HepG2 (cell line): ENCODE measurements around the gene TUBA4B. TPM values are rescaled to one million over a fixed set of nuclear protein-coding genes. Genes with fewer than 3 reads are reported as not detected.
A peak's percentile ranks its signal among the peaks of the same experiment; 100 is the strongest.

Experiments used
- CBX5 ChIP-seq: sonication (generic); formaldehyde crosslinking; IDR thresholded peaks from 2 replicates; pipeline ENCODE4 v1.4.0; 2020; ENCODE audit warnings: missing genetic modification reagents, borderline replicate concordance
- CHD4 ChIP-seq: fragments of 200-600 bp; sonication (generic); IDR thresholded peaks from 2 replicates; pipeline ENCODE4 v1.7.0; 2017; ENCODE audit warnings: mild to moderate bottlenecking, low read length, borderline replicate concordance
- DNMT3B ChIP-seq: conservative IDR thresholded peaks from 2 replicates; pipeline ENCODE4 v1.6.1; 2016; ENCODE audit warnings: missing biosample characterization, control low read depth
- FOSL2 ChIP-seq: sonication (generic); formaldehyde crosslinking; IDR thresholded peaks from 2 replicates; pipeline ENCODE4 v1.4.0; 2020; ENCODE audit warnings: missing genetic modification reagents
- MAX ChIP-seq: IDR thresholded peaks from 2 replicates; pipeline ENCODE4 v1.6.1; 2012; ENCODE audit warnings: inconsistent platforms
- MTF2 ChIP-seq: sonication (generic); formaldehyde crosslinking; IDR thresholded peaks from 2 replicates; pipeline ENCODE4 v1.5.0; 2020; ENCODE audit warnings: missing genetic modification reagents, borderline replicate concordance
- MZF1 ChIP-seq: sonication (generic); formaldehyde crosslinking; IDR thresholded peaks from 2 replicates; pipeline ENCODE4 v1.8.1; 2023; ENCODE audit warnings: mild to moderate bottlenecking, missing genetic modification reagents, borderline replicate concordance
- NFYB ChIP-seq: sonication (generic); formaldehyde crosslinking; IDR thresholded peaks from 2 replicates; pipeline ENCODE4 v1.4.0; 2020; ENCODE audit warnings: missing genetic modification reagents
- NFYC ChIP-seq: IDR thresholded peaks from 2 replicates; pipeline ENCODE4 v1.6.1; 2016; ENCODE audit warnings: missing genetic modification reagents, missing compliant biosample characterization
- PREB ChIP-seq: sonication (generic); formaldehyde crosslinking; IDR thresholded peaks from 2 replicates; pipeline ENCODE4 v1.4.0; 2020; ENCODE audit warnings: missing genetic modification reagents
- RFXANK ChIP-seq: IDR thresholded peaks from 2 replicates; pipeline ENCODE4 v1.6.1; 2016
- SCMH1 ChIP-seq: sonication (generic); formaldehyde crosslinking; IDR thresholded peaks from 2 replicates; pipeline ENCODE4 v1.9.0; 2021; ENCODE audit warnings: missing genetic modification reagents, mild to moderate bottlenecking, borderline replicate concordance
- SP5 ChIP-seq: IDR thresholded peaks from 2 replicates; pipeline ENCODE4 v1.6.1; 2016; ENCODE audit warnings: low read depth, borderline replicate concordance
- SPEN ChIP-seq: sonication (generic); formaldehyde crosslinking; IDR thresholded peaks from 2 replicates; pipeline ENCODE4 v1.5.1; 2020; ENCODE audit warnings: low read depth, mild to moderate bottlenecking, missing genetic modification reagents
- YEATS4 ChIP-seq: sonication (generic); formaldehyde crosslinking; IDR thresholded peaks from 2 replicates; pipeline ENCODE4 v1.4.0; 2020; ENCODE audit warnings: missing genetic modification reagents, borderline replicate concordance
- ZNF576 ChIP-seq: sonication (generic); formaldehyde crosslinking; IDR thresholded peaks from 2 replicates; pipeline ENCODE4 v1.4.0; 2020; ENCODE audit warnings: mild to moderate bottlenecking, missing genetic modification reagents
- ZNF609 ChIP-seq: sonication (generic); formaldehyde crosslinking; IDR thresholded peaks from 2 replicates; pipeline ENCODE4 v1.4.0; 2020; ENCODE audit warnings: mild to moderate bottlenecking, missing genetic modification reagents, borderline replicate concordance
- ZNF629 ChIP-seq: sonication (generic); formaldehyde crosslinking; conservative IDR thresholded peaks from 2 replicates; pipeline ENCODE4 v1.5.0; 2020; ENCODE audit warnings: missing genetic modification reagents
- polyA plus RNA-seq, 8 experiments: library from polyadenylated mRNA; depleted of rRNA in 3 of 8; stranded (reverse) in 7 of 8; unstranded in 1 of 8; fragments of >200 nt; fragmentation: Illumina TruSeq in 4 of 8; extraction: Trizol in 4 of 8; gene quantifications; 2 replicates each; pipeline versions ENCODE4 v1.2.1 to v1.2.3, GENCODE V29; 2011 to 2016; ENCODE audit warnings: low read depth in 4 of 8, missing spikeins in 1 of 8, mixed read lengths in 1 of 8; ENCODE audit not compliant: insufficient read depth in 1 of 8
- total RNA-seq, 5 experiments: library from RNA; depleted of rRNA; stranded (reverse); fragments of >200 nt; fragmentation: Illumina TruSeq; extraction: Trizol; gene quantifications; 2 replicates each; pipeline ENCODE4 v1.2.3, GENCODE V29; 2016; ENCODE audit warnings: low read depth in 1 of 5
- TF ChIP-seq, protein P1 (sequence below): sonication (generic); formaldehyde crosslinking; IDR thresholded peaks from 2 replicates; pipeline ENCODE4 v1.5.1; 2020; ENCODE audit warnings: mild to moderate bottlenecking, missing genetic modification reagents
- TF ChIP-seq, protein P2 (sequence below): sonication (generic); formaldehyde crosslinking; IDR thresholded peaks from 2 replicates; pipeline ENCODE4 v1.4.0; 2020; ENCODE audit warnings: missing genetic modification reagents

Gene TUBA4B
- total and polyA plus RNA-seq, 2 of the 13 experiments (the other 11 are each of a cell fraction or from before 2014, with no cell fraction given) = 0.18 to 0.22 TPM

DNA sequence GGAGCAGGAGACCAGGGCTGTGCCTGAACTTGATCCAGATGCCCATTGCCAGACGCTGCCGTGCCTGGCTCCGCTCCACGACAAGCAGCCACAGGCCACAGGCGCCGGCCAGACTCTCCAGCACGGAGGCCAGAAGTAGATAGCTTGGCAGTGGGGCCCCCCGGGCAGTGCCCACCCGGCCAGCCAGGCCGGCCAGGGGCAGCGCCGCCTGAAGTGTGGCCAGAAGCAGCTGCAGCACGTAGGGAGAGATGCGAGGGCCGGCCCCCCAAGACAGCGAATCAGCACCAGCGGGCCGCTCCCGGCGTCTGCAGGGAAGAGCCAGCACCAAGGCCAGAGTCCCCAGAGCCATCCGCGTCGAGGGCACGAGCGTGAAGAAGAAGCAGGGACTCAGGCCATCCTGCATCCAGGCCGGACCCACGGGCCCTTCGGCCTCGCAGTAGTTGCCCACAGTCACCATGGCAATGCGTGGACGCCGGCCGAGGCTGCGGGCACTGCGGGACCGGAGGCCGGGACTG is 34.8 kb upstream of the TUBA4B start (continued):
- TF ChIP-seq, protein P1, sequence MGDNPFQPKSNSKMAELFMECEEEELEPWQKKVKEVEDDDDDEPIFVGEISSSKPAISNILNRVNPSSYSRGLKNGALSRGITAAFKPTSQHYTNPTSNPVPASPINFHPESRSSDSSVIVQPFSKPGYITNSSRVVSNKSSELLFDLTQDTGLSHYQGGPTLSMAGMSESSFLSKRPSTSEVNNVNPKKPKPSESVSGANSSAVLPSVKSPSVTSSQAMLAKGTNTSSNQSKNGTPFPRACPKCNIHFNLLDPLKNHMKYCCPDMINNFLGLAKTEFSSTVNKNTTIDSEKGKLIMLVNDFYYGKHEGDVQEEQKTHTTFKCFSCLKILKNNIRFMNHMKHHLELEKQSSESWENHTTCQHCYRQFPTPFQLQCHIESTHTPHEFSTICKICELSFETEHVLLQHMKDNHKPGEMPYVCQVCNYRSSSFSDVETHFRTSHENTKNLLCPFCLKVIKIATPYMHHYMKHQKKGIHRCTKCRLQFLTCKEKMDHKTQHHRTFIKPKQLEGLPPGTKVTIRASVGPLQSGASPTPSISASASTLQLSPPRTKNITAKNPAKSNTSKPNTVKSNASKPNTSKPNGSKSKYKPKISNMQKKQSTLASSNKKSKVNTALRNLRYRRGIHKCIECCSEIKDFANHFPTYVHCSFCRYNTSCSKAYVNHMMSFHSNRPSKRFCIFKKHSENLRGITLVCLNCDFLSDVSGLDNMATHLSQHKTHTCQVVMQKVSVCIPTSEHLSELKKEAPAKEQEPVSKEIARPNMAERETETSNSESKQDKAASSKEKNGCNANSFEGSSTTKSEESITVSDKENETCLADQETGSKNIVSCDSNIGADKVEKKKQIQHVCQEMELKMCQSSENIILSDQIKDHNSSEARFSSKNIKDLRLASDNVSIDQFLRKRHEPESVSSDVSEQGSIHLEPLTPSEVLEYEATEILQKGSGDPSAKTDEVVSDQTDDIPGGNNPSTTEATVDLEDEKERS (CRISPR knock-in tag) = no peak
- TF ChIP-seq YEATS4 (CRISPR knock-in tag) (no peak), FOSL2 (CRISPR knock-in tag) (no peak), CHD4 (no peak), NFYC (no peak), NFYB (CRISPR knock-in tag) (no peak), SPEN (CRISPR knock-in tag) (no peak), MZF1 (CRISPR knock-in tag) (no peak), MTF2 (CRISPR knock-in tag) (no peak), SCMH1 (CRISPR knock-in tag) (no peak), PREB (no peak; the same call in 1 of the 2 replicates), MAX (no peak), ZNF576 (no peak), RFXANK (CRISPR knock-in tag) (no peak; the same call in 1 of the 2 replicates), DNMT3B (0 out of 2 replicates have a peak, but pooled peaks have one; percentile 7), SP5 (CRISPR knock-in tag) (no peak), CBX5 (CRISPR knock-in tag) (no peak; the same call in 1 of the 2 replicates), ZNF629 (CRISPR knock-in tag) (no peak), ZNF609 (CRISPR knock-in tag) (no peak)
- TF ChIP-seq, protein P2, sequence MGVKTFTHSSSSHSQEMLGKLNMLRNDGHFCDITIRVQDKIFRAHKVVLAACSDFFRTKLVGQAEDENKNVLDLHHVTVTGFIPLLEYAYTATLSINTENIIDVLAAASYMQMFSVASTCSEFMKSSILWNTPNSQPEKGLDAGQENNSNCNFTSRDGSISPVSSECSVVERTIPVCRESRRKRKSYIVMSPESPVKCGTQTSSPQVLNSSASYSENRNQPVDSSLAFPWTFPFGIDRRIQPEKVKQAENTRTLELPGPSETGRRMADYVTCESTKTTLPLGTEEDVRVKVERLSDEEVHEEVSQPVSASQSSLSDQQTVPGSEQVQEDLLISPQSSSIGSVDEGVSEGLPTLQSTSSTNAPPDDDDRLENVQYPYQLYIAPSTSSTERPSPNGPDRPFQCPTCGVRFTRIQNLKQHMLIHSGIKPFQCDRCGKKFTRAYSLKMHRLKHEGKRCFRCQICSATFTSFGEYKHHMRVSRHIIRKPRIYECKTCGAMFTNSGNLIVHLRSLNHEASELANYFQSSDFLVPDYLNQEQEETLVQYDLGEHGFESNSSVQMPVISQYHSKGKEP (CRISPR knock-in tag) = no peak
